DND-41 (cell line): ENCODE measurements around the gene COX7A2L.

ENCODE experiments used
- EZH2 ChIP-seq: IDR thresholded peaks from 3 replicates; pipeline ENCODE4 v1.6.1; 2012; ENCODE audit warnings: borderline replicate concordance, low read depth, mild to moderate bottlenecking, moderate library complexity, low read length, inconsistent platforms; ENCODE audit not compliant: severe bottlenecking
- TF ChIP-seq, protein P1 (sequence below): IDR thresholded peaks from 2 replicates; pipeline ENCODE4 v1.5.1; 2012; ENCODE audit warnings: borderline replicate concordance, low read length, moderate library complexity, mild to moderate bottlenecking; ENCODE audit not compliant: poor library complexity, severe bottlenecking; ENCODE audit errors: extremely low read depth

- TF ChIP-seq, protein P1, sequence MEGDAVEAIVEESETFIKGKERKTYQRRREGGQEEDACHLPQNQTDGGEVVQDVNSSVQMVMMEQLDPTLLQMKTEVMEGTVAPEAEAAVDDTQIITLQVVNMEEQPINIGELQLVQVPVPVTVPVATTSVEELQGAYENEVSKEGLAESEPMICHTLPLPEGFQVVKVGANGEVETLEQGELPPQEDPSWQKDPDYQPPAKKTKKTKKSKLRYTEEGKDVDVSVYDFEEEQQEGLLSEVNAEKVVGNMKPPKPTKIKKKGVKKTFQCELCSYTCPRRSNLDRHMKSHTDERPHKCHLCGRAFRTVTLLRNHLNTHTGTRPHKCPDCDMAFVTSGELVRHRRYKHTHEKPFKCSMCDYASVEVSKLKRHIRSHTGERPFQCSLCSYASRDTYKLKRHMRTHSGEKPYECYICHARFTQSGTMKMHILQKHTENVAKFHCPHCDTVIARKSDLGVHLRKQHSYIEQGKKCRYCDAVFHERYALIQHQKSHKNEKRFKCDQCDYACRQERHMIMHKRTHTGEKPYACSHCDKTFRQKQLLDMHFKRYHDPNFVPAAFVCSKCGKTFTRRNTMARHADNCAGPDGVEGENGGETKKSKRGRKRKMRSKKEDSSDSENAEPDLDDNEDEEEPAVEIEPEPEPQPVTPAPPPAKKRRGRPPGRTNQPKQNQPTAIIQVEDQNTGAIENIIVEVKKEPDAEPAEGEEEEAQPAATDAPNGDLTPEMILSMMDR: no peak
- TF ChIP-seq EZH2: no peak
Measured at GRCh38 chr2:42367835-42368234, 6.8 kb upstream of the COX7A2L start.
